GM23248 (cell line): Measurements from ENCODE around the gene FGD2.

ENCODE experiments used
- EZH2 ChIP-seq: fragments of 200-600 bp; sonication (generic); IDR thresholded peaks from 2 replicates; pipeline ENCODE4 v1.6.1; 2018; ENCODE audit warnings: antibody characterized with exemption, mild to moderate bottlenecking; ENCODE audit not compliant: insufficient read depth, poor library complexity, severe bottlenecking
- EZH2phosphoT487 ChIP-seq: fragments of 200-600 bp; sonication (generic); IDR thresholded peaks from 2 replicates; pipeline ENCODE4 v1.6.1; 2018; ENCODE audit warnings: antibody characterized with exemption, moderate library complexity, mild to moderate bottlenecking, low read depth; ENCODE audit not compliant: insufficient read depth

DNA sequence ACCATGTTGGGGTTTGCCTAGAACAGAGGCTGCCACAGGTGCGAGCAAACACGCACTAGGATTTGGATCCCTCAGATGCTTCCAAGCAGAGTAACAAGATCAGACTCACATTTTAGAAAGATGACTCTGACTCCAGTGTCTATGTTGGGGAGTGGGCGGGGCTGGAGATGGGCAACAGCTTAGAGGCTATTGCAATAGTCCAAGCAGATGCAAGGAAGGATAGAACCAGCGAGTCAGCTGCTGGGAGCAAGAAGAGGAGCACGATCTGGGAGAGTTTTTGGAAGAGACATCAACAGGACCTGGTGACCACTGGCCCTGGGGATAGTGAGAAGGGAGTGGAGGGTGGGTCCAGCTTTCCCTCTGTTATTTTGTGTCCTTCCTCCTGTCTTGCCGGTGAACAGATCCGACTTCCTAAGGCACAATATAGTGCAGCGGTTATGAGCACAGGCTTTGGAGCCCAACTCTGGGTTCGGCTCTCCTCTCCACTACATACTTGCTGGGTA lies 52.7 kb downstream of the FGD2 start:
- TF ChIP-seq EZH2phosphoT487 = no peak
- TF ChIP-seq EZH2 = no peak
